ENCODE measurements around the gene MLKL.

DNA sequence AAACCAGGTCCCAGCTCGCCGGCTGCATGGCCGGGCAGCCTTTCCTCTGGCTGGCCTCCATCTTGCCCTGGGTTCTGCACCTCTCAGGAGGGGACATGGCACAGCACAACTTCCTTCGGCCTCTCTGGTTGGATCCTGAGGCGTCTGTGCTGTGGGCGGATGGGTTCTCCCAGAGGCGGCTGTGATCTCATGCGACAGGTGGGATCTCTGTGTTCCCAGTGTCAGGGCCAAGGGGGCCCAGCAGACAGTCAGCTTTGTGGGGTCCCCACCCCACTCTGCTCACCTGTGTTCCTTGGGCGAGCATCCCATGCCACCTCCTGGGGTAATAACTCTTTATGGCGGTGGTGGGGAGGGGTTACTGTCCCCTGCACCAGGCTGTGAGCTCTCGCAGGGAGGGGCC lies 38.2 kb upstream of the MLKL start:
- TF ChIP-seq, protein P1, sequence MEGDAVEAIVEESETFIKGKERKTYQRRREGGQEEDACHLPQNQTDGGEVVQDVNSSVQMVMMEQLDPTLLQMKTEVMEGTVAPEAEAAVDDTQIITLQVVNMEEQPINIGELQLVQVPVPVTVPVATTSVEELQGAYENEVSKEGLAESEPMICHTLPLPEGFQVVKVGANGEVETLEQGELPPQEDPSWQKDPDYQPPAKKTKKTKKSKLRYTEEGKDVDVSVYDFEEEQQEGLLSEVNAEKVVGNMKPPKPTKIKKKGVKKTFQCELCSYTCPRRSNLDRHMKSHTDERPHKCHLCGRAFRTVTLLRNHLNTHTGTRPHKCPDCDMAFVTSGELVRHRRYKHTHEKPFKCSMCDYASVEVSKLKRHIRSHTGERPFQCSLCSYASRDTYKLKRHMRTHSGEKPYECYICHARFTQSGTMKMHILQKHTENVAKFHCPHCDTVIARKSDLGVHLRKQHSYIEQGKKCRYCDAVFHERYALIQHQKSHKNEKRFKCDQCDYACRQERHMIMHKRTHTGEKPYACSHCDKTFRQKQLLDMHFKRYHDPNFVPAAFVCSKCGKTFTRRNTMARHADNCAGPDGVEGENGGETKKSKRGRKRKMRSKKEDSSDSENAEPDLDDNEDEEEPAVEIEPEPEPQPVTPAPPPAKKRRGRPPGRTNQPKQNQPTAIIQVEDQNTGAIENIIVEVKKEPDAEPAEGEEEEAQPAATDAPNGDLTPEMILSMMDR (IDR thresholded peaks at IDR 0.05) = no peak
- no peak for TF ChIP-seq POLR2A (IDR thresholded peaks at IDR 0.05)
